ENCODE data around the gene ALDH1A3. TPM values are rescaled to one million over a fixed set of nuclear protein-coding genes. Genes with fewer than 3 reads are reported as not detected.

Gene ALDH1A3
- polyA plus RNA-seq, 1 of the 3 experiments (the other 2 are of a cell fraction): 4.4 TPM

GRCh38 chr15:100892013-100892355, 12.4 kb downstream of the ALDH1A3 start:
- Histone ChIP-seq H4K20me1 (ENCODE audit: insufficient read depth) (no peaks in the 10 kb centered on the region), H3K36me3 (replicated peaks in 1 of 2; ENCODE audit: control insufficient read depth in 1 of 2, insufficient read depth in 2 of 2, low read length in 1 of 2) (no peaks in the 10 kb centered on the region), H3K4me1 (ENCODE audit: control insufficient read depth in 1 of 2, insufficient read depth in 2 of 2, low read depth in 1 of 2, low read length in 1 of 2) (peaks cover 0 to 3% of the 10 kb centered on the region in 2 experiments; a peak in 1 of 4 replicates), H3K27me3 (ENCODE audit: insufficient read depth) (no peaks in the 10 kb centered on the region), H3K4me2 (no peak overlapping the region), H3K9me3 (no peaks in the 10 kb centered on the region), H3K27ac (ENCODE audit: low read depth in 2 of 2, low read length in 1 of 2) (no peak overlapping the region), H3K4me3 (ENCODE audit: low read depth in 2 of 2, low read length in 1 of 2) (no peak overlapping the region), H3K9me2 (no peaks in the 10 kb centered on the region), H3K79me2 (ENCODE audit: insufficient read depth) (no peaks in the 10 kb centered on the region), H3F3A (replicated peaks; ENCODE audit: insufficient read depth) (no peaks in the 10 kb centered on the region), H3K9ac (no peak overlapping the region), H2AFZ (ENCODE audit: low read depth) (no peak overlapping the region)
- CTCF ChIA-PET: interaction anchor here (0.7 to 1.3 kb wide), 3 partner anchors 10 to 115 kb away, joined by 3 to 4 read pairs (median 3); no protein-coding TSS in a partner anchor
- POLR2A ChIA-PET: no interaction called here
- 68% methylated on average over 6 of the region's 6 CpGs for WGBS (ENCODE audit: low lambda C conversion rate)
- TF ChIP-seq IRF3 (IDR thresholded peaks at IDR 0.05; ENCODE audit: low read depth, low read length): no peak
- TF ChIP-seq GABPA (IDR thresholded peaks at IDR 0.05; ENCODE audit: low read depth): no peak
- no peak for TF ChIP-seq FOXJ3 (CRISPR knock-in tag; IDR thresholded peaks at IDR 0.05)
- TF ChIP-seq RFX5 (IDR thresholded peaks at IDR 0.05; ENCODE audit: low read length): no peak
- no peak for TF ChIP-seq MEF2A (IDR thresholded peaks at IDR 0.05; ENCODE audit: borderline replicate concordance, low read depth)
- no peak for TF ChIP-seq FOXM1 (IDR thresholded peaks at IDR 0.05; ENCODE audit: low read depth)
- no peak for TF ChIP-seq EP300 (IDR thresholded peaks at IDR 0.05; ENCODE audit: borderline replicate concordance in 1 of 2, low read depth in 1 of 2, low read length in 1 of 2)
- no peak for TF ChIP-seq GATA2 (CRISPR knock-in tag; IDR thresholded peaks at IDR 0.05)
- TF ChIP-seq MXI1 (IDR thresholded peaks at IDR 0.05; ENCODE audit: low read depth, low read length): no peak
- DNase-seq: no peak

DNA sequence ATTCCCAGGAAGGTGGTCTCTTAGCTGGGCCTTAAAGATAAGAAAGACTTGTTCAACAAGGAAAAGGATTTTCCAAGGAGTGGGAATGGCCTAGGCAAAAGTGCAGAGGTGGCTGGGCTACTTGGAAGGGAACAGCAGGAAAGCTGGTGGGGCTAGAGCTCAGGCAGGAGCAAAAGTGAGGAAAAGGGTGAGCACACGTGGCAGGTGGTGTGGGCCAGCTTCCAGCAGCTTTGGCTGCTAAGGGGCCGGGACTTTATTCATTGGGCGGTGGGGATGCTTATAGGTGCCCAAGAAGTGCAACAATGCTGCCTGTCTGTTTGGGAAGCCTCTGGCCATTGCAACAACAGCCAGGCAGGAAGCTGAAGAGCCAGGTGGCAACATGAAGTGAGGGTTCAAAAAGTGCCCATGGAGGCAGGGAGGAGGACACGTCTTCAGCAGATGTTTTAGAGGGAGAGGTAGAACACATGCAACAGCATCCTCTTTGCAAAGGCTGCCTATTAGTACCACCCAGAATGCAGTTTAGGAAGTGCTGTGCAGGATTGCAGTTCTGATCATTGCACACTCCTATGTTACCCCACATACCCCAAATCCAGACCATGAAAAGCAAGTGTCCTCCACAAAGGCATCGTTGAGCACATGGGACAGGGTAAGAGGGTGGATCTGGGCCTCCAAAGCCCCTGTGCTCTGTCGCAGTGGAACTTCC, 13.8 kb downstream of the ALDH1A3 start:
- Histone ChIP-seq H3K4me1 (ENCODE audit: control insufficient read depth in 1 of 2, insufficient read depth in 2 of 2, low read depth in 1 of 2, low read length in 1 of 2) (peaks cover 0 to 11% of the 10 kb centered on the region in 2 experiments; a peak in 1 of 4 replicates), H3K27me3 (ENCODE audit: insufficient read depth) (no peaks in the 10 kb centered on the region), H3F3A (replicated peaks; ENCODE audit: insufficient read depth) (no peaks in the 10 kb centered on the region), H3K9me2 (no peaks in the 10 kb centered on the region), H2AFZ (ENCODE audit: low read depth) (no peak overlapping the region), H3K4me2 (no peak overlapping the region), H3K36me3 (replicated peaks in 1 of 2; ENCODE audit: control insufficient read depth in 1 of 2, insufficient read depth in 2 of 2, low read length in 1 of 2) (no peaks in the 10 kb centered on the region), H4K20me1 (ENCODE audit: insufficient read depth) (no peaks in the 10 kb centered on the region), H3K79me2 (ENCODE audit: insufficient read depth) (no peaks in the 10 kb centered on the region), H3K9me3 (no peaks in the 10 kb centered on the region), H3K4me3 (ENCODE audit: low read depth in 2 of 2, low read length in 1 of 2) (no peak overlapping the region), H3K9ac (no peak overlapping the region), H3K27ac (ENCODE audit: low read depth in 2 of 2, low read length in 1 of 2) (no peak overlapping the region; a peak in 1 of 4 replicates)
- WGBS (ENCODE audit: low lambda C conversion rate): 83% methylated on average over 5 of the region's 6 CpGs
- TF ChIP-seq NFIC (IDR thresholded peaks at IDR 0.05; ENCODE audit: borderline replicate concordance) (no peak), FOSL2 (IDR thresholded peaks at IDR 0.05; ENCODE audit: borderline replicate concordance, low read depth) (no peak), CTCF (IDR thresholded peaks at IDR 0.05) (no peak), RCOR1 (IDR thresholded peaks at IDR 0.05; ENCODE audit: low read length) (no peak), YY1 (IDR thresholded peaks at IDR 0.05; ENCODE audit: low read depth) (no peak), RXRA (IDR thresholded peaks at IDR 0.05; ENCODE audit: borderline replicate concordance, low read depth) (no peak), RFX5 (IDR thresholded peaks at IDR 0.05; ENCODE audit: low read length) (no peak), USF1 (IDR thresholded peaks at IDR 0.05; ENCODE audit: borderline replicate concordance, low read depth) (no peak), ELF1 (IDR thresholded peaks at IDR 0.05) (no peak), TAF1 (IDR thresholded peaks at IDR 0.05; ENCODE audit: borderline replicate concordance, low read depth, low read length) (no peak), SMC3 (IDR thresholded peaks at IDR 0.05; ENCODE audit: low read depth, low read length) (no peak), FOXM1 (IDR thresholded peaks at IDR 0.05; ENCODE audit: low read depth) (no peak), ZBTB33 (IDR thresholded peaks at IDR 0.05; ENCODE audit: borderline replicate concordance, low read depth) (no peak)
- TF ChIP-seq, protein P1, sequence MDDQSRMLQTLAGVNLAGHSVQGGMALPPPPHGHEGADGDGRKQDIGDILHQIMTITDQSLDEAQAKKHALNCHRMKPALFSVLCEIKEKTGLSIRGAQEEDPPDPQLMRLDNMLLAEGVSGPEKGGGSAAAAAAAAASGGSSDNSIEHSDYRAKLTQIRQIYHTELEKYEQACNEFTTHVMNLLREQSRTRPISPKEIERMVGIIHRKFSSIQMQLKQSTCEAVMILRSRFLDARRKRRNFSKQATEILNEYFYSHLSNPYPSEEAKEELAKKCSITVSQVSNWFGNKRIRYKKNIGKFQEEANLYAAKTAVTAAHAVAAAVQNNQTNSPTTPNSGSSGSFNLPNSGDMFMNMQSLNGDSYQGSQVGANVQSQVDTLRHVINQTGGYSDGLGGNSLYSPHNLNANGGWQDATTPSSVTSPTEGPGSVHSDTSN (IDR thresholded peaks at IDR 0.05): no peak
- POLR2A ChIA-PET: no interaction called here
- DNase-seq: no peak
- CTCF ChIA-PET: interaction anchor here (1.0 to 2.7 kb wide), 3 partner anchors 20 to 134 kb away, joined by 3 to 7 read pairs (median 3); no protein-coding TSS in a partner anchor
